PC-3 (cell line): ENCODE measurements around the gene MATN1. TPM values are rescaled to one million over a fixed set of nuclear protein-coding genes. Genes with fewer than 3 reads are reported as not detected.

ENCODE experiments used
- ATAC-seq: fragments of 200-7000 bp; cut with Tn5 transposase; 2 replicates; pipeline ENCODE4 v1.9.1; 2020; ENCODE audit warnings: mild to moderate bottlenecking, moderate library complexity
- BruUV-seq: library from RNA; stranded (reverse); fragments of 400-500 nt; replicated peaks from 2 replicates; lab custom pipeline; 2021; lab: Mats Ljungman, UMichigan
- CTCF ChIA-PET: fragments of 300-600 bp; sonication (Branson Sonifier 250); formaldehyde crosslinking; loops from one replicate; lab custom pipeline; 2022; ENCODE audit warnings: antibody characterized with exemption; lab: Charles Lee
- POLR2A ChIA-PET: fragments of 300-600 bp; sonication (Branson Sonifier 250); formaldehyde crosslinking; loops from one replicate; lab custom pipeline; 2022; ENCODE audit warnings: antibody characterized with exemption; ENCODE audit not compliant: unreplicated experiment; lab: Charles Lee
- DNase-seq: peaks from one replicate; pipeline ENCODE4 v3.0.0-alpha.2; 2015
- H2AFZ ChIP-seq: fragments of 300-600 bp; sonication (generic); 2 replicates; pipeline ENCODE4 v1.6.0; 2016; ENCODE audit warnings: antibody characterized with exemption, low read length
- H3F3A ChIP-seq: fragments of 300-600 bp; sonication (generic); one replicate; pipeline ENCODE4 v1.6.0; 2017; ENCODE audit warnings: antibody characterized with exemption, low read length, control low read depth, mild to moderate bottlenecking; ENCODE audit not compliant: unreplicated experiment
- H3K27ac ChIP-seq: fragments of 300-600 bp; sonication (generic); 2 replicates; pipeline ENCODE4 v1.5.1; 2016; ENCODE audit warnings: mild to moderate bottlenecking, low read length
- H3K27me3 ChIP-seq: fragments of 300-600 bp; sonication (generic); 2 replicates; pipeline ENCODE4 v1.6.1; 2016; ENCODE audit warnings: low read length, mixed read lengths
- H3K36me3 ChIP-seq: fragments of 300-600 bp; sonication (generic); 2 replicates; pipeline ENCODE4 v1.6.1; 2016; ENCODE audit warnings: low read depth, mixed run types, low read length, mixed read lengths
- H3K4me1 ChIP-seq: fragments of 300-600 bp; sonication (generic); 2 replicates; pipeline ENCODE4 v1.5.1; 2016; ENCODE audit warnings: low read length; ENCODE audit not compliant: insufficient read depth
- H3K4me2 ChIP-seq: fragments of 300-600 bp; sonication (generic); 2 replicates; pipeline ENCODE4 v1.6.0; 2016; ENCODE audit warnings: low read length
- H3K4me3 ChIP-seq: fragments of 300-600 bp; sonication (generic); 2 replicates; pipeline ENCODE4 v1.5.1; 2016; ENCODE audit warnings: mild to moderate bottlenecking, low read length, mixed read lengths
- H3K79me2 ChIP-seq: fragments of 300-600 bp; sonication (generic); 2 replicates; pipeline ENCODE4 v1.6.1; 2017; ENCODE audit warnings: low read length, mixed read lengths
- H3K9ac ChIP-seq: fragments of 300-600 bp; sonication (generic); 2 replicates; pipeline ENCODE4 v1.6.0; 2016; ENCODE audit warnings: mild to moderate bottlenecking, low read length
- H3K9me2 ChIP-seq: fragments of 300-600 bp; sonication (generic); replicated peaks from 2 replicates; pipeline ENCODE4 v1.6.1; 2016; ENCODE audit warnings: mixed run types, low read length, mixed read lengths
- H3K9me3 ChIP-seq: fragments of 300-600 bp; sonication (generic); 2 replicates; pipeline ENCODE4 v1.6.1; 2016; ENCODE audit warnings: low read length, mixed read lengths
- H4K20me1 ChIP-seq: fragments of 300-600 bp; sonication (generic); 2 replicates; pipeline ENCODE4 v1.6.1; 2016; ENCODE audit warnings: low read length, mixed read lengths
- CTCF ChIP-seq: fragments of 300-600 bp; sonication (generic); conservative IDR thresholded peaks from 2 replicates; pipeline ENCODE4 v1.5.1; 2017; ENCODE audit warnings: antibody characterized with exemption, low read depth, mild to moderate bottlenecking, low read length
- EZH2 ChIP-seq: fragments of 300-600 bp; sonication (generic); IDR thresholded peaks from one replicate; pipeline ENCODE4 v1.6.1; 2017; ENCODE audit warnings: antibody characterized with exemption, mild to moderate bottlenecking, low read length; ENCODE audit not compliant: unreplicated experiment
- EZH2phosphoT487 ChIP-seq: fragments of 300-600 bp; sonication (generic); IDR thresholded peaks from 2 replicates; pipeline ENCODE4 v1.6.1; 2018; ENCODE audit warnings: mild to moderate bottlenecking, antibody characterized with exemption, low read length, borderline replicate concordance
- intact Hi-C: fragments of 100-400 bp; cut with micrococcal nuclease; formaldehyde crosslinking; loops from 2 replicates; pipeline ENCODE4 v1.9.0; 2023
- total RNA-seq: library from RNA; depleted of rRNA; stranded (reverse); fragments of >200 nt; gene quantifications from 2 replicates; pipeline ENCODE4 v1.2.3, GENCODE V29; 2014

MATN1 gene
- total RNA-seq, 1 experiment from 2014 or later: not detected

- CTCF ChIA-PET: no interaction called here
- no peak for ATAC-seq
- no TSS peak for BruUV-seq
Measured at GRCh38 chr1:30678209-30678608, 45.2 kb downstream of the MATN1 start.

GRCh38 chr1:30677471-30677870 lies 45.9 kb downstream of the MATN1 start:
- Histone ChIP-seq H3K27ac (no peak overlapping the region), H3K4me2 (no peak overlapping the region), H3K9me3 (no peaks in the 10 kb centered on the region), H3K79me2 (no peaks in the 10 kb centered on the region), H3K4me1 (peaks cover 15% of the 10 kb centered on the region), H3K4me3 (no peak overlapping the region), H3F3A (peaks cover 3% of the 10 kb centered on the region), H3K9me2 (no peaks in the 10 kb centered on the region), H4K20me1 (no peaks in the 10 kb centered on the region), H3K9ac (no peak overlapping the region), H2AFZ (no peak overlapping the region), H3K27me3 (peaks cover 12% of the 10 kb centered on the region; the same call in 1 of the 2 replicates), H3K36me3 (no peaks in the 10 kb centered on the region)
- intact Hi-C loops: no loop called here
- ATAC-seq: no peak
- DNase-seq: no peak
- TF ChIP-seq CTCF (no peak), EZH2 (no peak), EZH2phosphoT487 (no peak)
- POLR2A ChIA-PET: no interaction called here
- BruUV-seq: no TSS peak
- CTCF ChIA-PET: no interaction called here

More at GRCh38 chr1:30678209-30678608, 45.2 kb downstream of the MATN1 start:
- no peaks in the 10 kb centered on the region for H4K20me1 ChIP-seq
- H3K4me3 ChIP-seq: no peak overlapping the region
- no peaks in the 10 kb centered on the region for H3K36me3 ChIP-seq
- no peak overlapping the region for H3K9ac ChIP-seq
- POLR2A ChIA-PET: no interaction called here
- H3K9me2 ChIP-seq: no peaks in the 10 kb centered on the region
- no peak overlapping the region for H2AFZ ChIP-seq
- H3K27ac ChIP-seq: no peak overlapping the region
- H3F3A ChIP-seq: peaks cover 3% of the 10 kb centered on the region
- H3K27me3 ChIP-seq: peaks cover 18% of the 10 kb centered on the region; the same call in 1 of the 2 replicates
- DNase-seq: no peak
- H3K9me3 ChIP-seq: no peaks in the 10 kb centered on the region
- peaks cover 15% of the 10 kb centered on the region for H3K4me1 ChIP-seq
- no peak overlapping the region for H3K4me2 ChIP-seq
- TF ChIP-seq CTCF: no peak
- TF ChIP-seq EZH2phosphoT487: no peak
- no peak for TF ChIP-seq EZH2
- no peaks in the 10 kb centered on the region for H3K79me2 ChIP-seq
- intact Hi-C loops: no loop called here

- DNase-seq (peak; percentile 66), ATAC-seq (peak; percentile 81)
- TF ChIP-seq EZH2phosphoT487: no peak
- TF ChIP-seq EZH2: no peak
- no peak for TF ChIP-seq CTCF
- CTCF ChIA-PET: interaction anchor here (0.6 kb wide), 1 partner anchor 97 kb away, joined by 3 read pairs; no protein-coding TSS in a partner anchor
- Histone ChIP-seq H3K4me1 (peaks cover 17% of the 10 kb centered on the region), H3F3A (peaks cover 3% of the 10 kb centered on the region), H3K4me3 (no peak overlapping the region), H3K27me3 (no peaks in the 10 kb centered on the region), H2AFZ (no peak overlapping the region), H3K27ac (peak overlapping the region; percentile 21; the same call in 1 of the 2 replicates), H3K9ac (no peak overlapping the region), H3K79me2 (no peaks in the 10 kb centered on the region), H3K9me2 (no peaks in the 10 kb centered on the region), H3K9me3 (no peaks in the 10 kb centered on the region), H3K4me2 (peak overlapping the region; percentile 61), H4K20me1 (no peaks in the 10 kb centered on the region), H3K36me3 (no peaks in the 10 kb centered on the region)
- no TSS peak for BruUV-seq
- intact Hi-C loops: no loop called here
- POLR2A ChIA-PET: interaction anchor here (0.5 kb wide), 1 partner anchor 1488 kb away, joined by 6 read pairs; no protein-coding TSS in a partner anchor
Measured at GRCh38 chr1:30675761-30676160, 47.6 kb downstream of the MATN1 start.
